Naive thymus-derived CD4-positive, alpha-beta T cell (primary cell): ENCODE results near the gene HOXA2. TPM values are rescaled to one million over a fixed set of nuclear protein-coding genes. Genes with fewer than 3 reads are reported as not detected.
A peak's percentile ranks its signal among the peaks of the same experiment; 100 is the strongest.

ENCODE experiments used
- ATAC-seq: fragments of 150-1000 bp; cut with Tn5 transposase; 2 replicates; pipeline ENCODE4 v1.10.0; 2021; ENCODE audit warnings: mild to moderate bottlenecking, moderate library complexity
- CTCF ChIA-PET: fragments of 350-600 bp; sonication (Branson Sonifier 250); formaldehyde crosslinking; loops from one replicate; lab custom pipeline; 2021; ENCODE audit warnings: antibody characterized with exemption; lab: Charles Lee
- POLR2A ChIA-PET: fragments of 350-600 bp; sonication (Branson Sonifier 250); formaldehyde crosslinking; loops from one replicate; lab custom pipeline; 2021; ENCODE audit warnings: antibody characterized with exemption, inconsistent platforms; lab: Charles Lee
- DNase-seq, 9 donors: peaks; one replicate each; pipeline versions ENCODE4 v3.0.0 to v3.0.0-alpha.2; 2020 to 2022; ENCODE audit warnings: mixed read lengths in 1 of 9
- H3K27ac ChIP-seq: one replicate; pipeline ENCODE4 v1.7.0; 2013; ENCODE audit warnings: mild to moderate bottlenecking, low read depth, low read length, moderate library complexity
- H3K27me3 ChIP-seq, 2 donors: one replicate each; pipeline ENCODE4 v1.7.0; 2013; ENCODE audit warnings: low read length in 2 of 2, mild to moderate bottlenecking in 2 of 2, moderate library complexity in 2 of 2; ENCODE audit not compliant: control insufficient read depth in 2 of 2, insufficient read depth in 2 of 2
- H3K36me3 ChIP-seq, 3 experiments: 1 replicate in 2 of 3; 2 replicates in 1 of 3; pipeline ENCODE4 v1.7.0; 2013; ENCODE audit warnings: low read length in 3 of 3, mild to moderate bottlenecking in 3 of 3, moderate library complexity in 1 of 3; ENCODE audit not compliant: insufficient read depth in 3 of 3, control insufficient read depth in 2 of 3
- H3K4me1 ChIP-seq, 2 donors: one replicate each; pipeline ENCODE4 v1.7.0; 2013; ENCODE audit warnings: low read length in 2 of 2, mild to moderate bottlenecking in 2 of 2, moderate library complexity in 1 of 2; ENCODE audit not compliant: control insufficient read depth in 2 of 2, insufficient read depth in 2 of 2
- H3K4me3 ChIP-seq: 2 replicates; pipeline ENCODE4 v1.7.0; 2013; ENCODE audit warnings: mild to moderate bottlenecking, low read length
- H3K9me3 ChIP-seq, 3 experiments: 1 replicate in 2 of 3; 2 replicates in 1 of 3; pipeline ENCODE4 v1.7.0; 2013; ENCODE audit warnings: low read length in 3 of 3; ENCODE audit not compliant: control insufficient read depth in 2 of 3
- H3K27ac Mint-ChIP-seq, 9 donors: one replicate each; pipeline ENCODE4 v1.8.0; 2020 to 2022; ENCODE audit warnings: mixed read lengths in 9 of 9, mild to moderate bottlenecking in 8 of 9, moderate library complexity in 5 of 9, inconsistent platforms in 2 of 9
- H3K27me3 Mint-ChIP-seq, 5 donors: one replicate each; pipeline ENCODE4 v1.8.0; 2021 to 2022; ENCODE audit warnings: mixed read lengths in 5 of 5, mild to moderate bottlenecking in 1 of 5
- H3K36me3 Mint-ChIP-seq, 5 donors: one replicate each; pipeline ENCODE4 v1.8.0; 2020 to 2022; ENCODE audit warnings: mixed read lengths in 5 of 5, mild to moderate bottlenecking in 3 of 5, inconsistent platforms in 1 of 5
- H3K4me1 Mint-ChIP-seq, 7 donors: one replicate each; pipeline ENCODE4 v1.8.0; 2020 to 2022; ENCODE audit warnings: mixed read lengths in 7 of 7, mild to moderate bottlenecking in 3 of 7, inconsistent platforms in 1 of 7
- H3K4me3 Mint-ChIP-seq, 10 donors: one replicate each; pipeline ENCODE4 v1.8.0; 2020 to 2022; ENCODE audit warnings: mild to moderate bottlenecking in 10 of 10, mixed read lengths in 10 of 10, moderate library complexity in 6 of 10, inconsistent platforms in 2 of 10
- H3K9me3 Mint-ChIP-seq, 11 donors: one replicate each; pipeline ENCODE4 v1.8.0; 2020 to 2022; ENCODE audit warnings: mixed read lengths in 11 of 11, mild to moderate bottlenecking in 4 of 11, inconsistent platforms in 1 of 11, moderate library complexity in 1 of 11
- intact Hi-C, 2 donors: fragments of 100-400 bp; cut with micrococcal nuclease; formaldehyde crosslinking; loops; one replicate each; pipeline ENCODE4 v1.15.1; 2023
- polyA plus RNA-seq, 2 donors: library from polyadenylated mRNA; unstranded; fragments of 300-500 nt; fragmentation: Illumina TruSeq; gene quantifications; one replicate each; pipeline ENCODE4 v1.2.3, GENCODE V29; 2021
- total RNA-seq, 6 experiments: library from RNA in 5 of 6; stranded (reverse) in 5 of 6; gene quantifications; 1 replicate in 5 of 6; 2 replicates in 1 of 6; pipeline ENCODE4 v1.2.3 and lab custom pipeline; 2021 to 2026

Gene HOXA2
- total and polyA plus RNA-seq, 7 experiments from 2014 or later, result not detected

GRCh38 chr7:27093184-27093895, 9.1 kb downstream of the HOXA2 start:
- ATAC-seq, result no peak
- Mint-ChIP-seq H3K27me3 (peaks cover 83 to 94% (median 87%) of the 10 kb centered on the region in 5 donors), H3K4me1 (peaks cover 6 to 31% (median 23%) of the 10 kb centered on the region in 7 donors), H3K4me3 (peak overlapping the region in 2 of 10 donors; percentile 82 to 84), H3K9me3 (peaks cover 0 to 10% (median 0%) of the 10 kb centered on the region in 11 donors), H3K27ac (no peak overlapping the region), H3K36me3 (peaks cover 0 to 7% (median 3%) of the 10 kb centered on the region in 5 donors)
- peaks cover 10 to 21% of the 10 kb centered on the region in 2 donors for H3K4me1 ChIP-seq
- peaks cover 9 to 14% of the 10 kb centered on the region in 2 donors for H3K27me3 ChIP-seq
- DNase-seq, result no peak
- intact Hi-C loops, result loop anchor here in 1 of 2 donors (5.0 kb wide), 1 partner anchor 149 kb away; the partner anchor contains the start of gene EVX1
- H3K9me3 ChIP-seq, result no peaks in the 10 kb centered on the region
- no peak overlapping the region for H3K4me3 ChIP-seq
- no peak overlapping the region for H3K27ac ChIP-seq
- peaks cover 0 to 5% (median 0%) of the 10 kb centered on the region in 3 experiments for H3K36me3 ChIP-seq
- POLR2A ChIA-PET, result interaction anchor here (0.6 to 0.7 kb wide), 2 partner anchors 9 to 887 kb away, joined by 3 read pairs; no protein-coding TSS in a partner anchor
- CTCF ChIA-PET, result no interaction called here

GRCh38 chr7:27092819-27093110, 9.7 kb downstream of the HOXA2 start:
- CTCF ChIA-PET, result no interaction called here
- Histone ChIP-seq H3K4me3 (no peak overlapping the region), H3K27ac (no peak overlapping the region), H3K36me3 (peaks cover 0 to 5% (median 0%) of the 10 kb centered on the region in 3 experiments), H3K27me3 (peaks cover 9 to 12% of the 10 kb centered on the region in 2 donors), H3K9me3 (no peaks in the 10 kb centered on the region), H3K4me1 (peaks cover 14 to 17% of the 10 kb centered on the region in 2 donors)
- peaks cover 0 to 10% (median 0%) of the 10 kb centered on the region in 11 donors for H3K9me3 Mint-ChIP-seq
- DNase-seq (no peak), ATAC-seq (no peak)
- H3K4me3 Mint-ChIP-seq, result no peak overlapping the region
- peaks cover 80 to 93% (median 85%) of the 10 kb centered on the region in 5 donors for H3K27me3 Mint-ChIP-seq
- no peak overlapping the region for H3K27ac Mint-ChIP-seq
- intact Hi-C loops, result loop anchor here in 1 of 2 donors (5.0 kb wide), 1 partner anchor 150 kb away; the partner anchor contains the start of gene EVX1
- POLR2A ChIA-PET, result interaction anchor here (0.7 kb wide), 1 partner anchor 8 kb away, joined by 3 read pairs; no protein-coding TSS in a partner anchor
- peaks cover 0 to 7% (median 3%) of the 10 kb centered on the region in 5 donors for H3K36me3 Mint-ChIP-seq
- H3K4me1 Mint-ChIP-seq, result peaks cover 6 to 31% (median 22%) of the 10 kb centered on the region in 7 donors

- no peak overlapping the region for H3K4me3 ChIP-seq
- intact Hi-C loops, result loop anchor here in 1 of 2 donors (5.0 kb wide), 1 partner anchor 150 kb away; the partner anchor contains the start of gene EVX1
- peaks cover 0 to 5% (median 0%) of the 10 kb centered on the region in 3 experiments for H3K36me3 ChIP-seq
- Mint-ChIP-seq H3K4me3 (no peak overlapping the region), H3K4me1 (peaks cover 2 to 31% (median 21%) of the 10 kb centered on the region in 7 donors), H3K27ac (no peak overlapping the region), H3K9me3 (peaks cover 0 to 15% (median 4%) of the 10 kb centered on the region in 11 donors), H3K36me3 (peaks cover 0 to 7% (median 2%) of the 10 kb centered on the region in 5 donors), H3K27me3 (peaks cover 82 to 93% (median 85%) of the 10 kb centered on the region in 5 donors)
- peaks cover 13 to 14% of the 10 kb centered on the region in 2 donors for H3K4me1 ChIP-seq
- ChIA-PET CTCF (no interaction called here), POLR2A (interaction anchor here (0.7 kb wide), 1 partner anchor 8 kb away, joined by 3 read pairs; no protein-coding TSS in a partner anchor)
- H3K9me3 ChIP-seq, result no peaks in the 10 kb centered on the region
- peaks cover 9 to 12% of the 10 kb centered on the region in 2 donors for H3K27me3 ChIP-seq
- ATAC-seq (no peak), DNase-seq (no peak)
- no peak overlapping the region for H3K27ac ChIP-seq
Observed at GRCh38 chr7:27091941-27092818, 10.3 kb downstream of the HOXA2 start.

GRCh38 chr7:27091105-27091504, 11.4 kb downstream of the HOXA2 start:
- intact Hi-C loops, result loop anchor here in 1 of 2 donors (5.0 kb wide), 1 partner anchor 151 kb away; the partner anchor contains the start of gene EVX1
- CTCF ChIA-PET, result interaction anchor here (1.1 kb wide), 1 partner anchor 234 kb away, joined by 3 read pairs; no protein-coding TSS in a partner anchor
- H3K4me3 Mint-ChIP-seq, result no peak overlapping the region

GRCh38 chr7:27088002-27088922, 14.2 kb downstream of the HOXA2 start:
- H3K27me3 Mint-ChIP-seq, result peaks cover 66 to 79% (median 71%) of the 10 kb centered on the region in 5 donors
- peaks cover 0 to 14% (median 5%) of the 10 kb centered on the region in 7 donors for H3K4me1 Mint-ChIP-seq
- POLR2A ChIA-PET, result no interaction called here
- peaks cover 6 to 12% of the 10 kb centered on the region in 2 donors for H3K27me3 ChIP-seq
- H3K9me3 Mint-ChIP-seq, result peaks cover 0 to 16% (median 2%) of the 10 kb centered on the region in 11 donors
- intact Hi-C loops, result no loop called here
- H3K27ac Mint-ChIP-seq, result no peak overlapping the region
- H3K4me3 Mint-ChIP-seq, result peak overlapping the region in 7 of 10 donors; percentile 20 to 73 (median 52)
- no peak for ATAC-seq
- DNase-seq, result no peak
- no peak overlapping the region for H3K27ac ChIP-seq
- CTCF ChIA-PET, result no interaction called here
- peaks cover 0 to 4% of the 10 kb centered on the region in 2 donors for H3K4me1 ChIP-seq
- H3K9me3 ChIP-seq, result no peaks in the 10 kb centered on the region
- no peaks in the 10 kb centered on the region for H3K36me3 ChIP-seq
- H3K36me3 Mint-ChIP-seq, result peaks cover 0 to 7% (median 0%) of the 10 kb centered on the region in 5 donors
- no peak overlapping the region for H3K4me3 ChIP-seq

More at GRCh38 chr7:27091105-27091504, 11.4 kb downstream of the HOXA2 start:
- H3K4me1 ChIP-seq, result peaks cover 5 to 14% of the 10 kb centered on the region in 2 donors
- H3K36me3 Mint-ChIP-seq, result peaks cover 0 to 7% (median 0%) of the 10 kb centered on the region in 5 donors
- no peaks in the 10 kb centered on the region for H3K9me3 ChIP-seq
- H3K4me3 ChIP-seq, result no peak overlapping the region
- H3K36me3 ChIP-seq, result peaks cover 0 to 2% (median 0%) of the 10 kb centered on the region in 3 experiments
- H3K9me3 Mint-ChIP-seq, result peaks cover 0 to 16% (median 4%) of the 10 kb centered on the region in 11 donors
- ATAC-seq (no peak), DNase-seq (no peak)
- peaks cover 0 to 29% (median 20%) of the 10 kb centered on the region in 7 donors for H3K4me1 Mint-ChIP-seq
- POLR2A ChIA-PET, result no interaction called here
- peaks cover 9 to 12% of the 10 kb centered on the region in 2 donors for H3K27me3 ChIP-seq
- no peak overlapping the region for H3K27ac Mint-ChIP-seq
- H3K27me3 Mint-ChIP-seq, result peaks cover 84 to 93% (median 91%) of the 10 kb centered on the region in 5 donors
- H3K27ac ChIP-seq, result no peak overlapping the region
